NOMO-1 treated with DMSO at 0.1 percent for 48 hours (cell line): ENCODE data around the gene MKRN3.
"Not testable (repeated sequence)": the region's sequence is repeated elsewhere in the genome, so short reads cannot be mapped to it uniquely, and the experiment has no call there.

Source experiments
- DNase-seq: peaks from one replicate; lab custom pipeline; 2025; ENCODE audit not compliant: unreplicated experiment; lab: John Stamatoyannopoulos, UW

The MKRN3 gene

DNA sequence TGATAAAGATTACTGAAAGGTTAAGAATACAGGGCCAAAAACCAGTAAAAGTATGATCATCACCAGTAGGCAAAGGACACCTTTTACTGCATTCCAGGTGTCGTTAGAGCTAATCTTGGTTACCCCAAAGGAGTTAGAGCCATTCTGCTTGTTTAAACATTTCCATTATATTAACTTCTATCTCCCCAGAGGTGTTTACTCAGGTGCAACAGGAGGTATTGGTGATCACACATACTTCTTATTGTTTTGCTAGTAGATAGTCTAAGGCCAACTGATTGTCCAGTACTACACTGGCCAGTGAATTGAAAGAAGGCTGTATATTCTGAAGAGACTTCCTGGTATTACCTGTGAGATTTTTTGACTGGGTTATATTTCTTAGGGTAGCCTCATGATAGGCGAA is 22.8 kb downstream of the MKRN3 start:
- DNase-seq, result no peak

DNA sequence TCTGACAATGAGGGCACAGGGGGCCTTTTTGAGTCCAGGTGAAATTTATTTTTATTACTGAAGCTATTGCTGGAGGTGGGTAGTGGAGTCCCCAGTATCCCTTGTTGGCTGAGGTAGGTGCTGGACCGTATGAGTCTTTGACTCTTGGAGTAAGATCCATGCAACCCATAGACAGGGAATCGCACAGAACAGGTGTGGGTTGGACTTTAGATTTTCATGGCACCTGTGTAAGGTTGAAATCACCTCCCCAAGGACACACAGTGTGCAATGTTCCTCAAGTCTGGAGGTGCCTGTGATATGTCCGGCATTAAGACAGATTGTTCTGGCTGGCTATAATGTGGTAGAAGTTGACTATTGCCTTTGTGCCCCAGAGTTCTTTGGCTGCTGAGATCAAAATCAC is 23.5 kb downstream of the MKRN3 start:
- DNase-seq, result no peak

DNA sequence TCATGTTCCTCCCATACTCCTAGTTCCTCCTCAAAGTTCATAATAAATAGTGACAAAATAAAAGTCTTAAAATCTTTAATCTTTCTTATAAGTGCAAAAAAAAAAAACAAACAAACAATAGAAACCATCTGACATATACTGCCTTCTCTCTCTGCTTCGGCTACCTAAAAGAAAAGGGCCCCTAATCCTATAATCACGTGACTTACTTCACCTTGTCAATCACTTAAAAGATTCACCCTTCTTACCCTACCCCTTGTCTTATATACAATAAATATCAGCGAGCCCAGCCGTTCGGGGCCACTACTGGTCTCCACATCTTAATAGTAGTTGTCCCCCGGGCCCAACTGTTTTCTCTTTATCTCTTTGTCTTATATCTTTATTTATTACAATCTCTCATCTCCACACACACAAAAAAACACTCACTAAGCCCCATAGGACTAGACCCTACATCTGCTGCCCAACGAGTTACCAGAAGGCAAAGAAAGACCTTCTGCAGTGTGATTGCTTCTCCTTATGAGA is 28.8 kb downstream of the MKRN3 start:
- DNase-seq, result no peak

DNA sequence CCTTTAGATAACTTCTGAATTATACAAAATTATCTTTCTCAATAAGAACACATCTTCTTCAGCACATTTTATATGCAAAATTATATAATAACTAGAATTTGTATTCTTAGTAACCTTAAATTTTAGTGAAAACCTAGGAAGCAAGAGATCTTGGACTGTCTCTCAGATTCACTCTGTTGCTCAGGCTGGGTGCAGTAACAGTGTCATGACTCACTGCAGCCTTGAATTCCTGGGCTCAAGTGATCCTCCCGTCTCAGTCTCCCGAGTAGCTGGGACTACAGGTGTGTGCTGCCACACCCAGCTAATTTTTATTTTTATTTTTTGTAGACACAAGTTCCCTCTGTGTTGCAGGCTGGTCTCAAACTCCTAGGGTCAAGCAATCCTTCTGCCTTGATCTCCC is 29.9 kb downstream of the MKRN3 start:
- no peak for DNase-seq

DNA sequence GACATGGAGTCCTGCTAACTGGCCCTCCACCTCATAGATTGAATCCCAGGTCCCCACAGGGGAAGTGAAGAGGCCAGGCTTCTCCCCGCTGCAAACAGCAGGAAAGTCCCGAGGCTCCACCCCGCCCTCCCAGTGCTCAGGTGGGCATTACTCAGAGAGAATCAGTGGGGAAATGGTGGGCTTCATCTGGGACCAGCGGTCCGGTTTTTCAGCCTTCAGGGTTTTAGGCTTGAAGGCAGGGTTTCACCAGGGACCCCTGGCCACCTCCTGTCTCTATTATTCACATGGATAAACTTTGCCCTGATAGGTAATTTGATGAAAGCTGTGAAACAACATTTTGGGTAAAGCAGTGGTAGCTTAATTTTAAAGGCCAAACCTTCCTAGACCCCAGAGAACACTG is 31.3 kb downstream of the MKRN3 start:
- no peak for DNase-seq

DNA sequence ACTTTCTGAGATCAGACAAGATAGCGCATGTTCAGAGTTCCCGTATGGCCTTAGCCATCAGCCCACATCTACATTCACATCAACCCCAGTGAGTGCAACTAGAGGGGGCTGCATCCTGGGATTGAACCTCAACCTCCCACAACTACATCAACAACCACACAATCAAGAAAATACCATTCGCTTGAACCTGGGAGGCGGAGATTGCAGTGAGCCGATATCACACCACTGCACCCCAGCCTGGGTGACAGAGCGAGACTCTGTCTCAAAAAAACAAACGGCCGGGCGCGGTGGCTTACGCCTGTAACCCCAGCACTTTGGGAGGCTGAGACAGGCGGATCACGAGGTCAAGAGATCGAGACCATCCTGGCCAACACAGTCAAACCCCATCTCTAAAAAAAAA is 31.8 kb downstream of the MKRN3 start:
- not testable (repeated sequence) for DNase-seq

DNA sequence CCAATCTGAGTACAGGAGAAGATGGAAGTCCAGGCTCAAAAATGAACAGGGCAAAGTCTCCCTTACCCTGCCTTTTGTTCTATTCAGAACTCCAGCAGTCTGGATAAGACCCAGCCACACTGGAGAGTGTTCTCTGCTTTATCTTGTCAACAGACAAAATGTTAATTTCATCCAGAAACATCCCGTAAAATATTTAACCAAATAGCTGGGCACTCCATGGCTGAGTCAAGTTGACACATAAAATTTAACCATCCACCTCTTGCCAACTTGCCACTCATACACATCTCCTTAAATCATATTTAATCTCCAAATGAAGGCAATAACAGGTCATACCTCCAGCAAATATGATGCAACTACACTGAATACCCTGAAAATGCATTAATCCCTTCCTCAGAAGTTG is 33.6 kb downstream of the MKRN3 start:
- no peak for DNase-seq

DNA sequence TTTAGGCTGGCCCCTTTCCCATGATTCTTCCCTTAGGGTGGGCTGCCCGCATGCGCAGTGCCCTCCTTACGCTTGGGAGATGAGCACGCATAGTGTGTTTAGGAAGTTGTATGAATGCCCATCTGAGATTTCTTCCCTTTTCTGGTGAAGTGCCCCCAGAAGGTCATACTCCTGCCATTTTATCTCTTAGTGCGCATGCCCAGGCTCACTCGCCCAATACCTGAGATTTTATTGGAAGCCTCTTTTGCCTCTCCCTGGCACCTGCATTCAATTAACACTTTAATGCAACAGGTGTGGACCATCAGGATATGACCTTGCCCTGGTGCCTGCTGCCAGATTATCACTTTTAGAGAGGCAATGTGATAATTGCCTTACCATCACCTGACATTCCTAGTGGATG is 36.6 kb downstream of the MKRN3 start:
- no peak for DNase-seq

DNA sequence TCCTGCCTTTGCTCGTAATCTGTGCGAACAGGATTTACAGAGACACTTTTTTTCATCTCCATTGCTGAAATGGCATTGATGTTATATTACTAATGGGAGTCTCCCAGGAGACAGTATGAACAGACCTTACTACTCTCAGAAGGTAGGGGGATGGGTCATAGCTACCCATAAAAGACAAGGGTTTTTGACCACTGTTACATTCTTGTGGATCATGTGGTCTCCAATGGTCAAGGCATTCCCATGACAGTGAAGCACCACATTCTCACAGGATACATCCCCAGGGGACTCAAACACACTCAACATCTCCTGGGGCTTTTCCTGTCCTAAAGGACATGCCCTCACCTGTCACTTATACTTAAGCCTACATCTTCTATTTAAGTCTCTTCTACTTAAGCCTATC is 40.8 kb downstream of the MKRN3 start:
- no peak for DNase-seq

DNA sequence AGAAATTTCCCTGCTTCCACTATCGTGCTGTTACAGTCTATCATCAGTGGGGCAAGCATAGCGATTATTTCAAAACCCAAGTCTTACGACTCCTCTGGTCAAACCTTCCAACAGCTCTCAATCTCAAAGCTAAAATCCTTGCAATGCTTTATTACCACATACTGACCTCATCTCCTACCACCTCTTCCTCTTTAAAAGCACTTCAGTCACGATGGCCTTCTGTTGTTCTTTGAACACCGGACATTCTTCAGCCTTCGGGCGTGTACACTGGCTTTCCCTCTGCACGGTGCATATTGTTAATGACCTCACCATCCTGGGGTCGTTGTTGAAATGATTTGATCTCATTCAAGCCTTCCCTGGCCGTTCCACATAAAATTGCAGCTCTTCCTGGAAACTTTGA is 51.1 kb downstream of the MKRN3 start:
- no peak for DNase-seq
